HepG2 (cell line): ENCODE data around the gene CACNA1H. TPM values are rescaled to one million over a fixed set of nuclear protein-coding genes. Genes with fewer than 3 reads are reported as not detected.

Experiments
- ARID3A ChIP-seq: IDR thresholded peaks from 2 replicates; pipeline ENCODE4 v1.6.1; 2012; ENCODE audit warnings: low read depth, low read length, improper control_type of control experiment
- DMAP1 ChIP-seq: IDR thresholded peaks from 2 replicates; pipeline ENCODE4 v1.6.1; 2016
- FLYWCH1 ChIP-seq: sonication (generic); formaldehyde crosslinking; IDR thresholded peaks from 2 replicates; pipeline ENCODE4 v1.8.1; 2023; ENCODE audit warnings: mild to moderate bottlenecking, missing genetic modification reagents
- FOXA1 ChIP-seq, 2 experiments: fragments of 450-650 bp in 1 of 2; sonication (generic) in 1 of 2; formaldehyde crosslinking in 1 of 2; IDR thresholded peaks; 2 replicates each; pipeline versions ENCODE4 v1.4.0 to v1.6.1; 2016 to 2020; ENCODE audit warnings: missing genetic modification reagents in 1 of 2
- HDAC2 ChIP-seq: sonication (generic); formaldehyde crosslinking; IDR thresholded peaks from 2 replicates; pipeline ENCODE4 v1.4.0; 2020; ENCODE audit warnings: missing genetic modification reagents
- IKZF4 ChIP-seq: sonication (generic); formaldehyde crosslinking; IDR thresholded peaks from 2 replicates; pipeline ENCODE4 v1.5.1; 2020; ENCODE audit warnings: borderline replicate concordance, mild to moderate bottlenecking, low read depth, missing genetic modification reagents; ENCODE audit errors: not compliant biosample characterization
- ISX ChIP-seq: sonication (generic); formaldehyde crosslinking; conservative IDR thresholded peaks from 2 replicates; pipeline ENCODE4 v1.5.0; 2020; ENCODE audit warnings: missing genetic modification reagents
- KAT8 ChIP-seq: IDR thresholded peaks from 2 replicates; pipeline ENCODE4 v1.6.1; 2016; ENCODE audit warnings: missing genetic modification reagents, missing compliant biosample characterization
- KDM2A ChIP-seq: sonication (generic); formaldehyde crosslinking; IDR thresholded peaks from 2 replicates; pipeline ENCODE4 v1.4.0; 2020; ENCODE audit warnings: low read depth, missing genetic modification reagents, borderline replicate concordance
- MED1 ChIP-seq: sonication (generic); formaldehyde crosslinking; IDR thresholded peaks from 2 replicates; pipeline ENCODE4 v1.4.0; 2020; ENCODE audit warnings: missing genetic modification reagents
- SALL1 ChIP-seq: sonication (generic); formaldehyde crosslinking; IDR thresholded peaks from 2 replicates; pipeline ENCODE4 v1.8.0; 2022; ENCODE audit warnings: mild to moderate bottlenecking, missing genetic modification reagents
- SIN3A ChIP-seq: IDR thresholded peaks from 2 replicates; pipeline ENCODE4 v1.6.1; 2011; ENCODE audit warnings: low read depth, mild to moderate bottlenecking, control low read depth, low read length, borderline replicate concordance
- XBP1 ChIP-seq: sonication (generic); formaldehyde crosslinking; IDR thresholded peaks from 2 replicates; pipeline ENCODE4 v1.5.0; 2020; ENCODE audit warnings: missing genetic modification reagents
- ZNF350 ChIP-seq: sonication (generic); formaldehyde crosslinking; IDR thresholded peaks from 2 replicates; pipeline ENCODE4 v1.4.0; 2020; ENCODE audit warnings: mild to moderate bottlenecking, low read depth, missing genetic modification reagents, borderline replicate concordance
- ZNF883 ChIP-seq: sonication (generic); formaldehyde crosslinking; IDR thresholded peaks from 2 replicates; pipeline ENCODE4 v1.5.1; 2020; ENCODE audit warnings: mild to moderate bottlenecking, missing genetic modification reagents; ENCODE audit errors: not compliant biosample characterization
- ZSCAN25 ChIP-seq: sonication (generic); formaldehyde crosslinking; IDR thresholded peaks from 2 replicates; pipeline ENCODE4 v1.8.0; 2022; ENCODE audit warnings: mild to moderate bottlenecking, missing genetic modification reagents
- polyA plus RNA-seq, 8 experiments: library from polyadenylated mRNA; depleted of rRNA in 3 of 8; stranded (reverse) in 7 of 8; unstranded in 1 of 8; fragments of >200 nt; fragmentation: Illumina TruSeq in 4 of 8; extraction: Trizol in 4 of 8; gene quantifications; 2 replicates each; pipeline versions ENCODE4 v1.2.1 to v1.2.3, GENCODE V29; 2011 to 2016; ENCODE audit warnings: low read depth in 4 of 8, missing spikeins in 1 of 8, mixed read lengths in 1 of 8; ENCODE audit not compliant: insufficient read depth in 1 of 8
- total RNA-seq, 5 experiments: library from RNA; depleted of rRNA; stranded (reverse); fragments of >200 nt; fragmentation: Illumina TruSeq; extraction: Trizol; gene quantifications; 2 replicates each; pipeline ENCODE4 v1.2.3, GENCODE V29; 2016; ENCODE audit warnings: low read depth in 1 of 5
- TF ChIP-seq, protein P1 (sequence below): sonication (generic); formaldehyde crosslinking; IDR thresholded peaks from 2 replicates; pipeline ENCODE4 v1.5.1; 2020; ENCODE audit warnings: missing genetic modification reagents, mild to moderate bottlenecking, borderline replicate concordance
- TF ChIP-seq, protein P2 (sequence below): sonication (generic); formaldehyde crosslinking; IDR thresholded peaks from 2 replicates; pipeline ENCODE4 v1.4.0; 2020; ENCODE audit warnings: low read depth, mild to moderate bottlenecking, missing genetic modification reagents
- TF ChIP-seq, protein P3 (sequence below): sonication (generic); formaldehyde crosslinking; IDR thresholded peaks from 2 replicates; pipeline ENCODE4 v1.4.0; 2020; ENCODE audit warnings: missing genetic modification reagents, borderline replicate concordance

Gene CACNA1H
- total and polyA plus RNA-seq, 2 of the 13 experiments (the other 11 are each of a cell fraction or from before 2014, with no cell fraction given): 0.40 to 1.8 TPM

DNA sequence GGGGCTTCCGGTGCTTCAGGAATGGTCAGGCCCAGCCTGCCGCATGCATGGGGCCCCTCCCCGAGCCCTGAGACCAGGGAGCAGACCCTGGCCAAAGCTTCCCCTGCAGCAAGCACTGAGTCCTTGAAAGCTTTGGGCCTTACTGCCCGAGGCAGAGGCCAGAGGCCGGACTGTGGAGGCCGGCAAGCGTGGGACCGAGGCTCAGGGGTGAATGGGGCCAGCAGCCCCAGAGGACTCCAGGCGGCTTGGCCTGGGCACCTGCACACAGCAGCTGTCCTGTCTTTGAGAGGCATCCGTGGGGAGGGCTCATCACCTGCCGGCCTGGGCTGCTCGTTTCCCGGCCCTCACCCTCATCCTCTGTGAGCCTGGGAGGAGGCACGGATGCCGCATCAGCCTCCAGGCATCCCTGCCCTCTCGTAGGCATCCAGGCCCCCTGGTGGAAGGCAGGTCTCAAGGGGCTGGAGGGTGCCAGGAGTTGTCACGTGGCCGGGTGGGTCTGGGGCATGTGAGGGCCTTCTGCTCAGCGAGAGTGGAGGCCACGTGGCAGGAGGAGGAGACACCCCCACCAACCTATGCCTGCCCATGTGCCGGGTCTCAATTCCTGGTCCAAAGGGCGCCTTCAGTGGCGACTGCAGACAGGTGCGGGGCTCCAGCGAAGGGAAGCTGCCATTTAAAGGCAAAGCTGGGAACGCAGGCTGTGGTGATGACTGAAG lies 31.4 kb downstream of the CACNA1H start (continued):
- TF ChIP-seq ZNF350 (peak; percentile 19; the same call in 1 of the 2 replicates), SIN3A (no peak), ARID3A (no peak), DMAP1 (CRISPR knock-in tag) (peak; percentile 55; the same call in 1 of the 2 replicates), IKZF4 (CRISPR knock-in tag) (peak; percentile 49), ISX (CRISPR knock-in tag) (no peak), HDAC2 (CRISPR knock-in tag) (no peak), KAT8 (peak; percentile 32; the same call in 1 of the 2 replicates), SALL1 (CRISPR knock-in tag) (peak; percentile 49; the same call in 1 of the 2 replicates), FLYWCH1 (CRISPR knock-in tag) (no peak), MED1 (CRISPR knock-in tag) (0 out of 2 replicates have a peak, but pooled peaks have one; percentile 23), KDM2A (CRISPR knock-in tag) (0 out of 2 replicates have a peak, but pooled peaks have one; percentile 43), XBP1 (CRISPR knock-in tag) (no peak), ZSCAN25 (CRISPR knock-in tag) (peak; percentile 36; the same call in 1 of the 2 replicates), FOXA1 (IDR thresholded peaks at IDR 0.05) (no peak), FOXA1 (CRISPR knock-in tag; IDR thresholded peaks at IDR 0.05) (no peak), ZNF883 (peak; percentile 25)
- TF ChIP-seq, protein P1, sequence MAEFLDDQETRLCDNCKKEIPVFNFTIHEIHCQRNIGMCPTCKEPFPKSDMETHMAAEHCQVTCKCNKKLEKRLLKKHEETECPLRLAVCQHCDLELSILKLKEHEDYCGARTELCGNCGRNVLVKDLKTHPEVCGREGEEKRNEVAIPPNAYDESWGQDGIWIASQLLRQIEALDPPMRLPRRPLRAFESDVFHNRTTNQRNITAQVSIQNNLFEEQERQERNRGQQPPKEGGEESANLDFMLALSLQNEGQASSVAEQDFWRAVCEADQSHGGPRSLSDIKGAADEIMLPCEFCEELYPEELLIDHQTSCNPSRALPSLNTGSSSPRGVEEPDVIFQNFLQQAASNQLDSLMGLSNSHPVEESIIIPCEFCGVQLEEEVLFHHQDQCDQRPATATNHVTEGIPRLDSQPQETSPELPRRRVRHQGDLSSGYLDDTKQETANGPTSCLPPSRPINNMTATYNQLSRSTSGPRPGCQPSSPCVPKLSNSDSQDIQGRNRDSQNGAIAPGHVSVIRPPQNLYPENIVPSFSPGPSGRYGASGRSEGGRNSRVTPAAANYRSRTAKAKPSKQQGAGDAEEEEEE (CRISPR knock-in tag): 0 out of 2 replicates have a peak, but pooled peaks have one; percentile 53
- TF ChIP-seq, protein P2, sequence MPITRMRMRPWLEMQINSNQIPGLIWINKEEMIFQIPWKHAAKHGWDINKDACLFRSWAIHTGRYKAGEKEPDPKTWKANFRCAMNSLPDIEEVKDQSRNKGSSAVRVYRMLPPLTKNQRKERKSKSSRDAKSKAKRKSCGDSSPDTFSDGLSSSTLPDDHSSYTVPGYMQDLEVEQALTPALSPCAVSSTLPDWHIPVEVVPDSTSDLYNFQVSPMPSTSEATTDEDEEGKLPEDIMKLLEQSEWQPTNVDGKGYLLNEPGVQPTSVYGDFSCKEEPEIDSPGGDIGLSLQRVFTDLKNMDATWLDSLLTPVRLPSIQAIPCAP (CRISPR knock-in tag): no peak
- TF ChIP-seq, protein P3, sequence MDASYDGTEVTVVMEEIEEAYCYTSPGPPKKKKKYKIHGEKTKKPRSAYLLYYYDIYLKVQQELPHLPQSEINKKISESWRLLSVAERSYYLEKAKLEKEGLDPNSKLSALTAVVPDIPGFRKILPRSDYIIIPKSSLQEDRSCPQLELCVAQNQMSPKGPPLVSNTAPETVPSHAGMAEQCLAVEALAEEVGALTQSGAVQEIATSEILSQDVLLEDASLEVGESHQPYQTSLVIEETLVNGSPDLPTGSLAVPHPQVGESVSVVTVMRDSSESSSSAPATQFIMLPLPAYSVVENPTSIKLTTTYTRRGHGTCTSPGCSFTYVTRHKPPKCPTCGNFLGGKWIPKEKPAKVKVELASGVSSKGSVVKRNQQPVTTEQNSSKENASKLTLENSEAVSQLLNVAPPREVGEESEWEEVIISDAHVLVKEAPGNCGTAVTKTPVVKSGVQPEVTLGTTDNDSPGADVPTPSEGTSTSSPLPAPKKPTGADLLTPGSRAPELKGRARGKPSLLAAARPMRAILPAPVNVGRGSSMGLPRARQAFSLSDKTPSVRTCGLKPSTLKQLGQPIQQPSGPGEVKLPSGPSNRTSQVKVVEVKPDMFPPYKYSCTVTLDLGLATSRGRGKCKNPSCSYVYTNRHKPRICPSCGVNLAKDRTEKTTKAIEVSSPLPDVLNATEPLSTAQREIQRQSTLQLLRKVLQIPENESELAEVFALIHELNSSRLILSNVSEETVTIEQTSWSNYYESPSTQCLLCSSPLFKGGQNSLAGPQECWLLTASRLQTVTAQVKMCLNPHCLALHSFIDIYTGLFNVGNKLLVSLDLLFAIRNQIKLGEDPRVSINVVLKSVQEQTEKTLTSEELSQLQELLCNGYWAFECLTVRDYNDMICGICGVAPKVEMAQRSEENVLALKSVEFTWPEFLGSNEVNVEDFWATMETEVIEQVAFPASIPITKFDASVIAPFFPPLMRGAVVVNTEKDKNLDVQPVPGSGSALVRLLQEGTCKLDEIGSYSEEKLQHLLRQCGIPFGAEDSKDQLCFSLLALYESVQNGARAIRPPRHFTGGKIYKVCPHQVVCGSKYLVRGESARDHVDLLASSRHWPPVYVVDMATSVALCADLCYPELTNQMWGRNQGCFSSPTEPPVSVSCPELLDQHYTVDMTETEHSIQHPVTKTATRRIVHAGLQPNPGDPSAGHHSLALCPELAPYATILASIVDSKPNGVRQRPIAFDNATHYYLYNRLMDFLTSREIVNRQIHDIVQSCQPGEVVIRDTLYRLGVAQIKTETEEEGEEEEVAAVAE (CRISPR knock-in tag): no peak
